ENCODE data around the gene RAB42. TPM values are rescaled to one million over a fixed set of nuclear protein-coding genes. Genes with fewer than 3 reads are reported as not detected.

The RAB42 gene
- total RNA-seq, 4 donors from 2014 or later = 0.62 to 0.87 TPM; not detected in 2

- Histone ChIP-seq H3K4me3 (no peak overlapping the region), H3K9me3 (no peaks in the 10 kb centered on the region), H3K4me1 (peaks cover 18 to 33% of the 10 kb centered on the region in 2 donors), H3K27me3 (no peaks in the 10 kb centered on the region), H3K27ac (no peak overlapping the region), H3K36me3 (no peaks in the 10 kb centered on the region)
- ATAC-seq = no peak
- in situ Hi-C loops (cut with MboI; ENCODE audit: low sequenced_read_pairs in 4 of 4) (loop anchor here in 3 of 4 donors (5.0 to 25.0 kb wide), 4 partner anchors 92 to 247 kb away; partner anchors contain the start of gene YTHDF2 (in 1 of the 3)), intact Hi-C loops (cut with DNase I; ENCODE audit: low total_unique reads) (loop anchor here (5.0 kb wide), 3 partner anchors 88 to 247 kb away; partner anchors contain the start of gene TRNAU1AP)
- TF ChIP-seq POLR2A (IDR thresholded peaks at IDR 0.05) (no peak), CTCF (IDR thresholded peaks at IDR 0.05 in 4 of 5, conservative IDR thresholded peaks at IDR 0.05 in 1 of 5) (no peak)
- no peak for DNase-seq
Observed at GRCh38 chr1:28640766-28641165, 48.7 kb downstream of the RAB42 start.

- no peak for DNase-seq
- H3K36me3 ChIP-seq = no peaks in the 10 kb centered on the region
- H3K4me3 ChIP-seq = peak overlapping the region; percentile 71 to 95 (median 81)
- no peaks in the 10 kb centered on the region for H3K27me3 ChIP-seq
- peak; percentile 25 to 35 for ATAC-seq
- TF ChIP-seq POLR2A (IDR thresholded peaks at IDR 0.05) (no peak), CTCF (IDR thresholded peaks at IDR 0.05 in 4 of 5, conservative IDR thresholded peaks at IDR 0.05 in 1 of 5) (no peak)
- in situ Hi-C loops (cut with MboI; ENCODE audit: low sequenced_read_pairs in 4 of 4) (loop anchor here in 3 of 4 donors (5.0 to 25.0 kb wide), 4 partner anchors 90 to 245 kb away; partner anchors contain the start of gene YTHDF2 (in 1 of the 3)), intact Hi-C loops (cut with DNase I; ENCODE audit: low total_unique reads) (loop anchor here (2.0 to 5.0 kb wide), 6 partner anchors 61 to 541 kb away; partner anchors contain the start of gene TRNAU1AP)
- peak overlapping the region; percentile 85 to 96 (median 92) for H3K27ac ChIP-seq
- no peaks in the 10 kb centered on the region for H3K9me3 ChIP-seq
- H3K4me1 ChIP-seq = peaks cover 19 to 42% of the 10 kb centered on the region in 2 donors
Observed at GRCh38 chr1:28642056-28642846, 50.2 kb downstream of the RAB42 start.

GRCh38 chr1:28642847-28643635 is 51.0 kb downstream of the RAB42 start, which contains the start of gene TAF12:
Gene TAF12, minus strand, starts transcription at chr1:28643067. Its CDS starts 20,986 bp downstream, at chr1:28622081.
- H3K27ac ChIP-seq = peak within 1 kb of the TSS; percentile 85 to 96 (median 92)
- in situ Hi-C loops (cut with MboI; ENCODE audit: low sequenced_read_pairs in 4 of 4) (loop anchor here in 3 of 4 donors (5.0 to 25.0 kb wide), 4 partner anchors 89 to 244 kb away; partner anchors contain the start of gene YTHDF2 (in 1 of the 3)), intact Hi-C loops (cut with DNase I; ENCODE audit: low total_unique reads) (loop anchor here (1.0 to 5.0 kb wide), 8 partner anchors 25 to 540 kb away; partner anchors contain the start of genes GMEB1, TRNAU1AP and YTHDF2)
- DNase-seq (peak; percentile 84 to 91), ATAC-seq (peak; percentile 83 to 90)
- no peaks in the 10 kb centered on the region for H3K36me3 ChIP-seq
- peaks cover 26 to 50% of the 10 kb centered on the region in 2 donors for H3K4me1 ChIP-seq
- peak within 1 kb of the TSS; percentile 71 to 95 (median 81) for H3K4me3 ChIP-seq
- no peaks in the 10 kb centered on the region for H3K9me3 ChIP-seq
- TF ChIP-seq POLR2A (IDR thresholded peaks at IDR 0.05) (peak; percentile 92 to 94), CTCF (IDR thresholded peaks at IDR 0.05 in 4 of 5, conservative IDR thresholded peaks at IDR 0.05 in 1 of 5) (peak; percentile 10 to 55 (median 50))
- H3K27me3 ChIP-seq = no peaks in the 10 kb centered on the region

- no peak for ATAC-seq
- DNase-seq = no peak
- H3K27me3 ChIP-seq = no peaks in the 10 kb centered on the region
- no peak for TF ChIP-seq POLR2A (IDR thresholded peaks at IDR 0.05)
- TF ChIP-seq CTCF (IDR thresholded peaks at IDR 0.05 in 4 of 5, conservative IDR thresholded peaks at IDR 0.05 in 1 of 5) = no peak
- in situ Hi-C loops (cut with MboI; ENCODE audit: low sequenced_read_pairs in 4 of 4) (loop anchor here in 3 of 4 donors (5.0 to 25.0 kb wide), 4 partner anchors 88 to 243 kb away; partner anchors contain the start of gene YTHDF2 (in 1 of the 3)), intact Hi-C loops (cut with DNase I; ENCODE audit: low total_unique reads) (loop anchor here (5.0 kb wide), 3 partner anchors 92 to 243 kb away; partner anchors contain the start of gene TRNAU1AP)
- peak overlapping the region; percentile 85 to 96 (median 92) for H3K27ac ChIP-seq
- peaks cover 26 to 50% of the 10 kb centered on the region in 2 donors for H3K4me1 ChIP-seq
- no peaks in the 10 kb centered on the region for H3K36me3 ChIP-seq
- peak overlapping the region in 3 of 4 donors; percentile 64 to 95 (median 90) for H3K4me3 ChIP-seq
- no peaks in the 10 kb centered on the region for H3K9me3 ChIP-seq
Observed at GRCh38 chr1:28644494-28644893, 52.4 kb downstream of the RAB42 start.

All from gastrocnemius medialis (tissue), 4 donors.